Fibroblast of lung (primary cell): ENCODE results near the gene KCNJ4.

ENCODE experiments used
- CTCF ChIP-seq, 2 donors: IDR thresholded peaks in 1 of 2; conservative IDR thresholded peaks in 1 of 2; 1 replicate in 1 of 2; 2 replicates in 1 of 2; pipeline ENCODE4 v1.5.1; 2011 to 2012; ENCODE audit warnings: low read length in 2 of 2, control low read depth in 1 of 2, inconsistent platforms in 1 of 2, low read depth in 1 of 2, mild to moderate bottlenecking in 1 of 2
- EZH2 ChIP-seq: IDR thresholded peaks from 2 replicates; pipeline ENCODE4 v1.5.1; 2012; ENCODE audit warnings: low read length, control low read depth, mild to moderate bottlenecking; ENCODE audit errors: missing control alignments

- no peak for TF ChIP-seq CTCF (conservative IDR thresholded peaks at IDR 0.05 in 1 of 2, IDR thresholded peaks at IDR 0.05 in 1 of 2; ENCODE audit: low read depth in 1 of 2, low read length in 2 of 2)
- TF ChIP-seq EZH2, result no peak
Observed at GRCh38 chr22:38453996-38454352, 1.0 kb downstream of the KCNJ4 start.
